DLD1 (cell line): ENCODE data around the gene GLO1.
"Not testable (repeated sequence)": the region's sequence is repeated elsewhere in the genome, so short reads cannot be mapped to it uniquely, and the experiment has no call there.

ENCODE experiments used
- in situ Hi-C: cut with HindIII; loops from 2 replicates; pipeline ENCODE4 v1.10.0; 2017; ENCODE audit warnings: low sequenced_read_pairs

Gene GLO1

GRCh38 chr6:38708496-38708895 is 5.6 kb upstream of the GLO1 start:
- in situ Hi-C loops, result no loop called here

- in situ Hi-C loops, result no loop called here
Observed at GRCh38 chr6:38705924-38706323, 3.0 kb upstream of the GLO1 start.

DNA sequence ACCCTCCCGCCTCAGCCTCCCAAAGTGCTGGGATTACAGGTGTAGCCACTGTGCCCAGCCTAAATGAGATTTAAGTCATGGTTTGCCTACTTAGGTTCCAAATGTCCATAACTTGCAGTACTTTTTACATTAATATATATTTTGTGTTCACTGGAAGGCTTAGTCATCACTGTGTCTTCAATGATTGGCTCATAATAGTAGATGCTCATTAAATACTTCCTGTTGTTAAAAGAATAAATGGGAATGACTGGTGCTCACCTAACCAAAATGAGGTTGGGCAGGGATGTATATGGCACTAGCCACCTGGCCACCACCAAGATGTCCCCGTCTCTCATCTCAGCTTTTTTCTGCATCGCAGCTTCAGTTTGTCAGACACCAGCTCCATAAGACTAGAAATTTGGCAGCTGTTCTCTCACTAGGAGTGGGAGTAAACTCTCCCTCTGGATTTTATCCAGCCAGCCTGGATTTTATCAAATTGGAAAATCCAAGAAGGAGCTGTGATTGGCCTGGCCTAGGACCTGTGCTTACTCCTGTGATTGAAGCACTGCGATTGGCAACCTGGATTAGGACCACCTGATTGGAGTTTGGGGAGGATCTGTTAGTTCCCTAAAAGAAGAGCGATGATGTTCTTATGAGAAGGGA is 1.1 kb upstream of the GLO1 start:
- in situ Hi-C loops, result no loop called here

DNA sequence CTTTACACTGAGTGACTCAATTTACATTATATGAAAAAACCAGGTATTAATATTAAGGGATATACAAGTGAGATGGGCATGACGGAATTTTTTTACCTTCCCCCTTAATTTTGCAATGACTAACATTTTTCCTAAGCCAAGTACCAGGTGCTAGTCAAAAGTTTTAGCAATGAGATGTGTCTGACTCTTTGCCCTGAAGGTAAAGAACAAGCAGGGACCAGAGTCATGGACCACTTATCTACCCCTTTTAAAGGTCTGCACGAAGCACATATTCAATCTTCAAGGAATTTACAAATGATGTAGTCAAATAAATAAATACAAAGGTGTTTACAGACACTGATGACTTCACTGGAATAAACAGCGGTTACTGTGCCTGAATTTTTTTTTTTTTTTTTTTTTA is 1.4 kb downstream of the GLO1 start:
- in situ Hi-C loops, result no loop called here

DNA sequence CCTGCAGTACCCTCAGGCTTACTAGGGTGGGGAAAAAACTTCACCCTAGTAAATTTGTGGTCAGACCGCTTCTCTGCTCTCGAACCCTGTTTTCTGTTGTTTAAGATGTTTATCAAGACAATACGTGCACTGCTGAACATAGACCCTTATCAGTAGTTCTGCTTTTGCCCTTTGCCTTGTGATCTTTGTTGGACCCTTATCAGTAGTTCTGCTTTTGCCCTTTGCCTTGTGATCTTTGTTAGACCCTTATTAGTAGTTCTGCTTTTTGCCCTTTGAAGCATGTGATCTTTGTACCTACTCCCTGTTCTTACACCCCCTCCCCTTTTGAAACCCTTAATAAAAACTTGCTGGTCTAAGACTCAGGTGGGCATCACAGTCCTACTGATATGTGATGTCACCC is 3.2 kb downstream of the GLO1 start:
- in situ Hi-C loops, result not testable (repeated sequence)

DNA sequence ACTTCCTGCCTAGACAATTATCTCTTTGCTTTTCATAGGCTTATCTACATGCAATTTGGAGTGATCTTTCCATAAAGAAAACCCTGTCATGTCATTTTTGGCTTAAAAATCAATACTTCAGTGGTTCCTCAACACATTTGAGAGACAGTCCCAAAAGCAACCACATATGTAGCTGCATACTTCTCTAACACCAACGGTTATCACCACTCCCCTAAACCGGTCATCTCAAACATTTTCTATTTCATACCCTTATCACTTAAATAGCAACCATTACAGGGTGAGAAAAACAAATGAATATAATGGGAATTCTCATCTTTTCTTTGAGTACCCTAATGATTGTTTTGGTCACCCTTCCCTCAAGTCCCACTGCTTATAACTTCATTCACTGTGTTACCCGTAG is 5.1 kb downstream of the GLO1 start:
- in situ Hi-C loops, result no loop called here

DNA sequence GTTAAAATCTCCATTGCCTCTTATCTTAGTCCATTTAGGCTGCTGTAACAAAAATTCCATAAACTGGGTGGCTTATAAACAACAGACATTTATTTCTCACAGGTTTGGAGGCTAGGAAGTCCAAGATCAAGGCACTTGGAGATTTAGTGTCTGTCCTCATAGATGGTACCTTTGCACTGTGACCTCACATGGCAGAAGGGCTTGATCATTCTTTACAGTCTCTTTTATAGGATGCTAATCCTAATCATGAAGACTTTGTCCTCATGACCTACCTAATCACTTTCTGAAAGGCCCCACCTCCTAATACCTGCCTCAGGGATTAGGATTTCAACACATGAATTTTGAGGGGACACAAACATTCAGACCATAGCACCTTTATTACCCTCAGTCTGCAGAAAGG is 6.6 kb downstream of the GLO1 start:
- in situ Hi-C loops, result no loop called here

DNA sequence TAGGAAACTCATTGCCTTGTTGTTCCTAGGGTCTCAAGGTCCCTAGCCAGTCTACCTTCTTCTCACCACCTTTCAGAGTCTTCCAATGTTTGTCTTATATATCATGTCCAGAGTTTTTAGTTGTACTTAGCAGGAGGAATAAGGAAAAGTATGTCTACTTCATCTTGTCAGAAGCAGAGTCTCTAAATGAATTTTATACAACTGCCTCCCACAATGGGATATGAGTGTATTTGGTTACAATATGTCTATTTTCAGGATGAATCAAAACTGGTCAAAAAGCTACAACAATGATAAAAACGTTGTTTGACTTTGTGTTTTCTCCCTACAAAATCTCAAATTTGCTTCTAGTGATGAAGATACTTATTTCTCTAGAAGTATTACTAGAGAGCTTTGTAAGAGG is 7.0 kb downstream of the GLO1 start:
- in situ Hi-C loops, result no loop called here

- in situ Hi-C loops, result no loop called here
Observed at GRCh38 chr6:38695227-38695900, 7.6 kb downstream of the GLO1 start.

GRCh38 chr6:38688579-38689087 is 14.3 kb downstream of the GLO1 start:
- in situ Hi-C loops, result no loop called here

GRCh38 chr6:38687549-38687948 is 15.4 kb downstream of the GLO1 start:
- in situ Hi-C loops, result no loop called here

DNA sequence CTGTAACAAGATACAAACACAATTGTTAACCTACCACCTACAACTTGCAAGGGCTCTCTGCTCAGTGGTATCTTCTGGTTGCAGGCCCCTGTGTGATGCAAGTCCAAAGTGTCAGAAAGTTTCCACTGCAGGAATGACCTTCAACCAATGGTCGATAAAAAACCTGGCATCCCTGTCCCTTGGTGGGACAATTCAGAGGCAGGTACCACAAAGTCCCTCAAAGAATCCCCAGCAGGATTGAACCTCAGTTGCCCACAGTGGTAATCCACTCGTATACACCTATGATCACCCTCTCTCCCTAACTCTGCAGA is 15.9 kb downstream of the GLO1 start:
- in situ Hi-C loops, result no loop called here

- in situ Hi-C loops, result no loop called here
Observed at GRCh38 chr6:38686270-38687042, 16.5 kb downstream of the GLO1 start.

DNA sequence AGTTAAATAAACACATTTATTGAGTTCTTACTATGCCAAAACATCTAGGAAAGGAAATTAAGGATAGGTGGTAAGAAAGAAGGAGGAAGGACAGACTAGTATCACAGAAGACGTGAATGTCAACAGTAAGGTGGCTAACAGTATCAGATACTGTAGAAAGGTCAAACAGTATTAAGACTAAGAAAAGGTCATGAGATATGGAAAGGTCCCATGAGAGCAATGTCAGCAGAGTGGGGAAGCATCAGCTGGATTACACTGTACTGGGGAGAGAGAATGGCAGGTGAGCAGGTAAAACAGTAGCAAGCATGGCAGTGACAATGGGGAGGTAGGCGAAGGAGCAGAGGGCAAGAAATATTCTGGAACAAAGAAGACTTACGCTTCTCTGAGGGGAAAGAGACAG is 18.0 kb downstream of the GLO1 start:
- in situ Hi-C loops, result no loop called here

GRCh38 chr6:38684237-38684636 is 18.7 kb downstream of the GLO1 start:
- in situ Hi-C loops, result no loop called here

GRCh38 chr6:38681850-38682249 is 21.1 kb downstream of the GLO1 start:
- in situ Hi-C loops, result no loop called here

- in situ Hi-C loops, result no loop called here
Observed at GRCh38 chr6:38679668-38680067, 23.3 kb downstream of the GLO1 start.

DNA sequence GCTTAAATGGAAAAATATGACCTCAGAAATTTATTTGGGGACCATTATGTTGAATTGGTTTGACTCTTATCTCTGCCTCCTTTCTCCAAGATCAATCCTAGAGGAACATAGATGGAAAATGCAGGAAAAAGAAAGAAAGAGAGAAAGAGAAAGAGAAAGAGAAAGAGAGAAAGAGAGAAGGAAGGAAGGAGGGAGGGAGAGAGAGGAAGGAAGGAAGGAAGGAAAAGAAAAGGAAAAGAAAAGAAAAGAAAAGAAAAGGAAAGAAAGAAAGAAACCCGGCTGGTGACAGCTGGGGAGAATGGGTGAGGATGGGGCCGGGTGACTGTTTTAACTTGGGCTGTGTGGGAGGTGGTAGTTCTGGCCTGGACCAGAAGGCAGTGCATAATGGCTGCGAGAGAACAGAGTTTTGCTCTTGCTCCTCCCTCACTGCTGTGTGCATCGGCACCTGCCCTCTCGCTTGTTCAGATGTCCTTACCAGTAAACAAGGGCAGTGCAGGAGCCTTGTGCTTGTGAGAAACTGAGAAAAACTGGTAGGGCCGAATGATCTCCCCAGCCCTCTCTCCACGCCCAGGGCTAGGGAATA is 24.7 kb downstream of the GLO1 start:
- in situ Hi-C loops, result no loop called here

GRCh38 chr6:38676974-38677544 is 25.9 kb downstream of the GLO1 start:
- in situ Hi-C loops, result no loop called here

DNA sequence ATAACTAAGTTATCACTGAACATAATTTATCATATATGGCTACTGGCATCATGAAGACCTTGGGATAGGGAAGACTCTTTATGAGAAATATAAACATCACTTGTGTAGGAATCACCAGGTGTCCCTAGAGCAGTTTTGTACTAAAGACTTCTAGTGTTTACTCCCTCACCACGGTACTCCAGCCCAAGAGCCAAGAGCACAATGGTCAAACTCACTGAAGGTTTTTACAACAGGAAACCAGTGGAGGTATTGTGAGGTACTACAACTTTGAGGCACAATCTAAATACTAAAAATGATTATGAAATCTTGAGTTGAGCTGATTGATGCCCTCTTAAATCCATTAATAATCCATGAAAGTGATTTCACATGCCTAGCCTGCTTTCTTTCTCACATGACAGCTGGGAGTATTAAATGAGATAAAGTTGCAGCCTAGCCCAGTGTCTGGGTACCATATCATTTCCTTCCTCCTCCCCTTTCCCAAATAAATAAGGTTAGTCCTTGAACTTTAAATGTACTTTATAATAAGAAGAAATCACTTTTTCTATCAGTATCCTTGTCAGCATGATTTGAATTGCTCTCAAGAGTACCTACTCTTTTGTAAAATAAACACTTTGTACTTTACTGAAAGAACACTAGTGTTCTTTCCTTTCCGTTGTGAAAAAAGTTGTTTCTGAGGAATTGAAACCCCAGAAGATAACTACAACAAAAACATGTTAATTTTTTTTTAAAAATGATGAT is 26.5 kb downstream of the GLO1 start:
- in situ Hi-C loops, result no loop called here
